GM18508 (cell line): ENCODE results near the gene RIMBP2.

Experiments used
- ATAC-seq: cut with Tn5 transposase; IDR thresholded peaks from one replicate; pipeline ENCODE4 v1.9.1; 2021; ENCODE audit warnings: moderate number of reproducible peaks; ENCODE audit not compliant: insufficient read depth, unreplicated experiment

RIMBP2 gene

GRCh38 chr12:130685250-130685787, 30.8 kb downstream of the RIMBP2 start:
- ATAC-seq: no peak

DNA sequence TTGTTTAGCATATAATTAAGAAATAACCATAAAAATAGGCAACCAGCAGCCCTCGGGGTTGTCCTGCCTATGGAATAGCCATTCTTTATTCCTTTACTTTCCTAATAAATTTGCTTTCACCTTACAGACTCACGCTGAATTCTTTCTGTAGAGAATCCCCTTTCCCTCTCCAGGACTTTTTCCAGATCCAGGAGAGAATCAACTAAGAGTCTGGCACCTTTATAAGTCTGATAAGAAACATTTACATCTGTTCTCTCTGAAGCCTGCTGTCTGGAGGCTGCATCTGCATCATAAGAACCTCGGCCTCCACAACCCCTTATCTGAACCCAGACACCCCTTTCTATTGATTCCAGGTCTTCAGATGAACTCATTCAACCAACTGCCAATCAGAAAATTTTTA, 32.3 kb downstream of the RIMBP2 start:
- no peak for ATAC-seq

GRCh38 chr12:130683080-130683479, 33.0 kb downstream of the RIMBP2 start:
- no peak for ATAC-seq

GRCh38 chr12:130680451-130680990, 35.6 kb downstream of the RIMBP2 start:
- ATAC-seq: no peak

GRCh38 chr12:130677957-130678558, 38.0 kb downstream of the RIMBP2 start:
- no peak for ATAC-seq

DNA sequence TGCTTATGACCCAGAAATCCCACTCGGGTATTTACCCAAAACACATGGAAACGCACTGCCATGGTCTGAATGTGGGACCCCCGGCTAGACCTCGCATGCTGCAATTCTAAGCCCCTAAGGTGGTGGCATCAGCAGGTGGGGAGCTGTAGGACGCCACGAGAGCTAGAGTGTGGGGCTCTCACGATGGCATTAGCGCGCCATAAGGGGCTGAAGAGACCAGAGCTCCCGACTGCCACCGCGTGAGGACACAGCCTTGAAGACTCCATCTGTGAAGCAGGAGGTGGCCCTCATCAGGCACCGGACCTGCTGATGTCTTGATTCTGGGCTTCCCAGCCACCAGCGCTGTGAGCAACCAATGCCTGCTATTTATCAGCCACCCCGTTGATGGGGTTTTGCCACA, 40.3 kb downstream of the RIMBP2 start:
- ATAC-seq: no peak

DNA sequence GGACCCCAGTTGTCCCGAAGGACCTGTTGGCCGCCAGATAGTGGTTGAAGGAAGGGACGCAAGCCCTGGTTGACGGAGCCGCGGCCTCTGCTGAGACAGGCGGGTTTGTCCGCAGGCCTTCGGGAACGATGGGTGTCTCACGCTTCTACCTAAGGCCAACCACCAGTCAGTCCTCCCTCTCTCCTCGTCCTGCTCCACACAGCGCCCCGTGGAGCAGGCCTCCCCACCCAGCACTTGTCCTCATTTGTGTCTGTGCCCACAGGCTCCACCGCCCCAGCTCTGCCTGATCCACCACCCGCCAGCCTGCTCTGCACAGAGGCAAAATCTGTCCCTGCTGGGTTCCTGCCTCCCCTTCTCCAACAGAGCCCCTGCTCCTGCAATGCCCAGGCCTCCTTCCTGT, 41.0 kb downstream of the RIMBP2 start:
- no peak for ATAC-seq

DNA sequence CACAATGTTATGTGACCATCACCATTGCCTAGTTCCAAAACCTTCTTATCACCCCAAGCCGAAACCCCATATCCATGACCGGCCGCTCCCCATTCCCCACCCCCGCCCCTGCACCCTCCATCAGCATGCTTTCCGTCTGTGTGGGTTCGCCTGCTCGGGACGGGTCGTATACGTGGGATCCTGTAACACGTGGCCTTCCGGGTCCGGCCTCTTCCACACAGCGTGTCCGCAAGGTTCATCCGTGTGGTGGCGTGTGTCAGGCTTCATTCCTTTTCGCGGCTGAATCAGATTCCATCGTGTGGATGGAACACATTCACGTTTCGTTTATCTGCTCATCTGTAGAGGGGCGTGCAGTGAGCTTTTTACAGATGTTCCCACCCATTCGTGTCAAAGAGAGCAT, 41.4 kb downstream of the RIMBP2 start:
- ATAC-seq: no peak

DNA sequence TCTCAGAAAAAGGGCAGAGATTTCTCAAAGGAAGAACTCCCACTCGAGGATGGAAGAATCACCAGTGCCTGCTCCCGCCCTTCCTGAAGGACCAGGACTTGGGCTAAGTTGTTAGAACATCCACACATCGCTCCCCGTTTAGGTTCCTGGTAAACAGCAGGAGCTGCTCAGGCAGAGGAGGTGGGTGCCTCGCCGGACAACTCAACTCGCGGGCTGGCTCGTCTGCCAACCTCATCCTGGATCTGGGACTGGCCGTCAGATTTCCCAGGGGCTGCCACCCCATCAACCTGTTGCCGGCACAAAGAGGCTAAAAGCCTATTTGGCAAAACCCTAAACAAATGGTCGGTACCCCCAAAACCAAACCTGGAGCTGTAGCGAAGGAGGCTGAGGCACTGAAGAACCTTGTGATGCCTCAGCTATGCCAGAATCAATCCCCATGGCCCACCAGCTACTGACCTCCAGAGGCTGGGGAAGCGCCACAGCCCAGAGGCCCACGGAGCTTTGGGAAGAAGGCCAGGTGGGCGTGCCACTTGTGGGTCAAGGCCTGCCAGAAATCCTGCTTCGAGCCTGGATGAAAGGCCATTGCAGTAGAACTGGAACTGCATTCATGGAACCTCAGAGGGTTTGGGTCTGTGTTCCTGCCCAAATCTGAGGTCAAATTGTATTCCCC, 42.9 kb downstream of the RIMBP2 start:
- ATAC-seq: no peak

- ATAC-seq: no peak
These were observed 43.8 kb downstream of the RIMBP2 start for GRCh38 chr12:130672089-130672820.

- ATAC-seq: no peak
These were observed 44.5 kb downstream of the RIMBP2 start for GRCh38 chr12:130671556-130671955.

DNA sequence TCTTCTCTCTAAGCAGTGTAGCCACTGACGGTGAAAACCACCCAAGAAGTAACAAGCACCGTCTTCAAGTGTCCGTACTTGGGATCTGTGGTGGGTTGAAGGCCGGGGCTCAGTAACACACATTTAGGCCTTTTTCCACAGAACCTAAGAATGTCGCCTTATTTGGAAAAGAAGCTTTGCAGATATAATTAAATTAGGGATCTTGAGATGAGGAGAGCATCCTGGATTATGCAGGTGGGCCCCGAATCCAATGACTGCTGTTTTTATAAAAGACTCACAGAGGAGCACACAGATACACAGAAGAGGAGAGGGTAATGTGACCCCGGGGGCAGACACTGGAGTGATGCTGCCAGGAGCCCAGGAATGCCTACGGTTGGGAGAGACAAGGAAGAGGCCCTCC, 46.3 kb downstream of the RIMBP2 start:
- ATAC-seq: no peak

- ATAC-seq: no peak
These were observed 46.9 kb downstream of the RIMBP2 start for GRCh38 chr12:130669205-130669557.

- no peak for ATAC-seq
These were observed 47.6 kb downstream of the RIMBP2 start for GRCh38 chr12:130668286-130669204.

GRCh38 chr12:130667421-130667960, 48.6 kb downstream of the RIMBP2 start:
- ATAC-seq: no peak

GRCh38 chr12:130666645-130667044, 49.5 kb downstream of the RIMBP2 start:
- ATAC-seq: no peak

GRCh38 chr12:130665753-130666152, 50.3 kb downstream of the RIMBP2 start:
- ATAC-seq: no peak

DNA sequence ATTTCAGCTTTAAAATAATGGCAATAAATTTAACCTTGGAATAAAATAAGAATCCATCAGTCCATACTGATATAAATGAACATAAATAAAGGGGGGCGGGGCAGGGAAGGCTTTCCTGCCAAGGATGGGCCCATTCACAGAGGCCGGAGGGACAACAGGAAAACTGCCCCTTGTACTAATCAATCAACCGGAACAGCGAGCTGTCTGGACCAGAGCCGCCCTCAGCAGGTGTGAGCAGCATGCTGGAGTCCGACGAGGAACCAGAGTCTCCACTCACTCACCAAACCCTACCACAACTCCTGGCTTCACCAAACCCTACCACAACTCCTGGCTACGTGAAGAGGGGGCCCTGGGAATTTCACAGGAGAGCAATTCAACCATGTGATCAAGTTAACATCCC, 51.3 kb downstream of the RIMBP2 start:
- ATAC-seq: no peak

DNA sequence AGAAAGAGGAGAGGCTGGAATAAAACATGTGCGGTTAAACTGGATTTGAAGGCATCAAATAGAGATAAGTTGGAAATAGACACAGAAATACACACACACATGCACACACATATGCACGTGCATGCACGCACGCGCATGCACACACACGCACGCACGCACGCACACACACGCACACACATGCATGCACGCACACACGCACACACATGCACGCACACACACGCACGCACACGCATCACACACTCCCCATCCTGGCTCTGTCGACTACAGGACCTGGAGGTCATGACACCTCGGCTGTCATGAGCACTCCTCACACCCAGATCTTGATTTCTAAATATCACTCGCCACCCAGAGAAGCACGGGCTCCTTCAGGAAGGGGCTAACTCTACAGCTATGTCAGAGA, 51.8 kb downstream of the RIMBP2 start:
- no peak for ATAC-seq

GRCh38 chr12:130663514-130663913, 52.6 kb downstream of the RIMBP2 start:
- ATAC-seq: no peak
